ENCODE results near the gene NRXN3. TPM values are rescaled to one million over a fixed set of nuclear protein-coding genes. Genes with fewer than 3 reads are reported as not detected.

The NRXN3 gene
- total and polyA plus RNA-seq, 2 experiments from 2014 or later, result 5.7 to 7.1 TPM

DNA sequence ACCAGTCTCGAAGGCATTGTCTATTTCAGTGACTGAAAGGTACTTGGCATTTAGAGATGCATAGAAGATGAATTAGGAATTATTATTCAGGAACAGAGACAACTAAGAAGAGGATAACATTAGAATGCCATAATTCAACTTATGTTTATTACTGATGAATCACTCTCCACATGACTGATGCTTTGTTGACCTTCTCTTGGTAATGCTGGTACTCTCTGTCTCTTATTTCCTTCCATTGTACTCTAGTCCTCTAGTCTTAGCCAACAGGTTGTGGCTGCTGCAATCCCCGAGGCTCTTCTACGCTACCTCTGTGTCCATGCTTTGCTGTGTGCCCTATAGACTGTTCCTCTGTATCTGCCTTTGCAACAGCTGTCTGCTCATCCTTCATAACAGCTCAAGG, 652.9 kb downstream of the NRXN3 start:
- 87% methylated on average over 3 of the region's 3 CpGs for WGBS (ENCODE audit: low lambda C conversion rate, missing lambda C conversion rate)
- no peaks in the 10 kb centered on the region for H3K4me1 ChIP-seq (ENCODE audit: insufficient read depth)
- no peaks in the 10 kb centered on the region for H3K9me3 ChIP-seq (ENCODE audit: low read depth)
- no peak for TF ChIP-seq EZH2 (IDR thresholded peaks at IDR 0.05; ENCODE audit: borderline replicate concordance)
- TF ChIP-seq, protein P1, sequence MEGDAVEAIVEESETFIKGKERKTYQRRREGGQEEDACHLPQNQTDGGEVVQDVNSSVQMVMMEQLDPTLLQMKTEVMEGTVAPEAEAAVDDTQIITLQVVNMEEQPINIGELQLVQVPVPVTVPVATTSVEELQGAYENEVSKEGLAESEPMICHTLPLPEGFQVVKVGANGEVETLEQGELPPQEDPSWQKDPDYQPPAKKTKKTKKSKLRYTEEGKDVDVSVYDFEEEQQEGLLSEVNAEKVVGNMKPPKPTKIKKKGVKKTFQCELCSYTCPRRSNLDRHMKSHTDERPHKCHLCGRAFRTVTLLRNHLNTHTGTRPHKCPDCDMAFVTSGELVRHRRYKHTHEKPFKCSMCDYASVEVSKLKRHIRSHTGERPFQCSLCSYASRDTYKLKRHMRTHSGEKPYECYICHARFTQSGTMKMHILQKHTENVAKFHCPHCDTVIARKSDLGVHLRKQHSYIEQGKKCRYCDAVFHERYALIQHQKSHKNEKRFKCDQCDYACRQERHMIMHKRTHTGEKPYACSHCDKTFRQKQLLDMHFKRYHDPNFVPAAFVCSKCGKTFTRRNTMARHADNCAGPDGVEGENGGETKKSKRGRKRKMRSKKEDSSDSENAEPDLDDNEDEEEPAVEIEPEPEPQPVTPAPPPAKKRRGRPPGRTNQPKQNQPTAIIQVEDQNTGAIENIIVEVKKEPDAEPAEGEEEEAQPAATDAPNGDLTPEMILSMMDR (IDR thresholded peaks at IDR 0.05; ENCODE audit: poor library complexity), result no peak
- no peak for TF ChIP-seq EZH2phosphoT487 (IDR thresholded peaks at IDR 0.05; ENCODE audit: low read depth, severe bottlenecking, unreplicated experiment)
- no peaks in the 10 kb centered on the region for H4K20me1 ChIP-seq (ENCODE audit: insufficient read depth, poor library complexity, severe bottlenecking)
- no peaks in the 10 kb centered on the region for H3K79me2 ChIP-seq
- no peaks in the 10 kb centered on the region for H3K27me3 ChIP-seq
- no peak overlapping the region for H3K27ac ChIP-seq
- no peak for DNase-seq (ENCODE audit: low spot score)
- no peaks in the 10 kb centered on the region for H3K36me3 ChIP-seq (replicated peaks; ENCODE audit: insufficient read depth, low read depth)
- no peak overlapping the region for H3K4me2 ChIP-seq
- H3K4me3 ChIP-seq, result no peak overlapping the region
- no peaks in the 10 kb centered on the region for H3K9me2 ChIP-seq (replicated peaks; ENCODE audit: insufficient read depth)
- no peak overlapping the region for H2AFZ ChIP-seq

DNA sequence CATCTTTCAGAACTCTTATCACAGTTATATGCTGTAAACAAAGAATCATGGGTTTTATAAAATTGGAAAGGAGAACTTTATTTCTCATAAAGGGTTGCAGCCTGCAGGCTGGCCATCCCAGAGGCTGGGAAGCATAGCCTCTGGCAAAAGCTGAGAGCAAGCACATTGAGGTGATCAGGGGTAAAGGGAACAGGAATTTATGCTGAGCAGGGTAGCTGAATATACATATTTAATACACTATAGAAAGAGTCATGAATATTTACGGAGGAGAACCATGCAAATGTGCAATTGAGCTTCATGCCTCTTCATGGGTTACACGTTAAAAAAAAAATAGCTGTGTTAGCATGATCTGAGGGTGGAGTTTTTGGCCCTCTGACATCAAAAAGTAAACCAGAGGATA, 653.3 kb downstream of the NRXN3 start:
- Histone ChIP-seq H3K4me2 (no peak overlapping the region), H3K79me2 (no peaks in the 10 kb centered on the region), H4K20me1 (ENCODE audit: insufficient read depth, poor library complexity, severe bottlenecking) (no peaks in the 10 kb centered on the region), H3K9me2 (replicated peaks; ENCODE audit: insufficient read depth) (no peaks in the 10 kb centered on the region), H3K27ac (no peak overlapping the region), H3K36me3 (replicated peaks; ENCODE audit: insufficient read depth, low read depth) (no peaks in the 10 kb centered on the region), H3K9me3 (ENCODE audit: low read depth) (no peaks in the 10 kb centered on the region), H3K27me3 (no peaks in the 10 kb centered on the region), H3K4me3 (no peak overlapping the region), H2AFZ (no peak overlapping the region), H3K4me1 (ENCODE audit: insufficient read depth) (no peaks in the 10 kb centered on the region)
- DNase-seq (ENCODE audit: low spot score), result no peak
- 81% methylated on average over 2 of the region's 2 CpGs for WGBS (ENCODE audit: low lambda C conversion rate, missing lambda C conversion rate)
- TF ChIP-seq, protein P1 (IDR thresholded peaks at IDR 0.05; ENCODE audit: poor library complexity), result no peak
- TF ChIP-seq EZH2 (IDR thresholded peaks at IDR 0.05; ENCODE audit: borderline replicate concordance) (no peak), EZH2phosphoT487 (IDR thresholded peaks at IDR 0.05; ENCODE audit: low read depth, severe bottlenecking, unreplicated experiment) (no peak)

DNA sequence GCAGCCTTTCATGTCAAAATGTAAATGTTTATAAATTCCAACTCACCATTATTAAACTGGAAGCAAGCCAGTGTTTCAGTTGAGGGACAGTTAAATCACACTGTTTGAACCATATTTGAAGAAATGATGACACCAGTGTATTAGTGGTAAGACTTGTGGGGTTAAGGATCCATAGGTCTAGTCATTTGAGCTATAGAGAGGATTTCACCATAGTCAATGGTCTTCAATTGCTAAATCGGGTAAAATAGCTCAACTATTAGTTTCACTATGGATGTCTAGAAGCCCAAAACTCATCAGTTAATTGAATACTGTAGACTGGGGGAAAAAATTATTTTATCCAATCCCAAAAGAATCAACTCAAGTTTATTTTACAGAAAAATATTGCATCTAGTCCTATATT, 659.1 kb downstream of the NRXN3 start:
- DNase-seq (ENCODE audit: low spot score), result no peak
- no peaks in the 10 kb centered on the region for H3K9me3 ChIP-seq (ENCODE audit: low read depth)
- H3K79me2 ChIP-seq, result no peaks in the 10 kb centered on the region
- 91% methylated on average over 1 of the region's 1 CpG for WGBS (ENCODE audit: low lambda C conversion rate, missing lambda C conversion rate)
- TF ChIP-seq EZH2phosphoT487 (IDR thresholded peaks at IDR 0.05; ENCODE audit: low read depth, severe bottlenecking, unreplicated experiment), result no peak
- no peak for TF ChIP-seq EZH2 (IDR thresholded peaks at IDR 0.05; ENCODE audit: borderline replicate concordance)
- TF ChIP-seq, protein P1 (IDR thresholded peaks at IDR 0.05; ENCODE audit: poor library complexity), result no peak
- no peak overlapping the region for H3K27ac ChIP-seq
- no peak overlapping the region for H3K4me3 ChIP-seq
- H3K4me1 ChIP-seq (ENCODE audit: insufficient read depth), result no peaks in the 10 kb centered on the region
- no peak overlapping the region for H3K4me2 ChIP-seq
- no peaks in the 10 kb centered on the region for H3K9me2 ChIP-seq (replicated peaks; ENCODE audit: insufficient read depth)
- H2AFZ ChIP-seq, result no peak overlapping the region
- H3K27me3 ChIP-seq, result peaks cover 8% of the 10 kb centered on the region
- H3K36me3 ChIP-seq (replicated peaks; ENCODE audit: insufficient read depth, low read depth), result no peaks in the 10 kb centered on the region
- H4K20me1 ChIP-seq (ENCODE audit: insufficient read depth, poor library complexity, severe bottlenecking), result no peaks in the 10 kb centered on the region
